HL-60 (cell line): Measurements from ENCODE around the gene GON4L.

Source experiments
- DNase-seq, 2 experiments: peaks; one replicate each; pipeline ENCODE4 v3.0.0-alpha.2; 2010 to 2020; ENCODE audit warnings: low read depth in 1 of 2, low spot score in 1 of 2
- H3K27ac ChIP-seq: fragments of 250-450 bp; sonication (Bioruptor Pico); replicated peaks from 2 replicates; pipeline ENCODE4 v1.5.1; 2020; ENCODE audit warnings: mild to moderate bottlenecking, moderate library complexity
- H3K27me3 ChIP-seq: fragments of 250-450 bp; sonication (Bioruptor Pico); 2 replicates; pipeline ENCODE4 v1.5.1; 2021; ENCODE audit warnings: mild to moderate bottlenecking, moderate library complexity; ENCODE audit not compliant: insufficient read depth, poor library complexity, severe bottlenecking
- H3K4me3 ChIP-seq: replicated peaks from 2 replicates; pipeline ENCODE4 v1.5.1; 2011; ENCODE audit warnings: mild to moderate bottlenecking, control low read depth, low read length; ENCODE audit not compliant: insufficient read depth
- GABPA ChIP-seq: IDR thresholded peaks from 2 replicates; pipeline ENCODE4 v1.6.1; 2012; ENCODE audit warnings: low read depth
- POLR2AphosphoS5 ChIP-seq: IDR thresholded peaks from 2 replicates; pipeline ENCODE4 v1.6.1; 2012; ENCODE audit warnings: low read depth
- REST ChIP-seq: IDR thresholded peaks from 2 replicates; pipeline ENCODE4 v1.6.1; 2012; ENCODE audit warnings: low read depth; ENCODE audit not compliant: insufficient replicate concordance
- SPI1 ChIP-seq: IDR thresholded peaks from 2 replicates; pipeline ENCODE4 v1.6.1; 2012; ENCODE audit warnings: low read depth, mild to moderate bottlenecking, borderline replicate concordance
- TF ChIP-seq, protein P1 (sequence below): IDR thresholded peaks from one replicate; pipeline ENCODE4 v1.5.1; 2011; ENCODE audit warnings: low read length, control low read depth, inconsistent platforms; ENCODE audit not compliant: insufficient read depth

The GON4L gene

DNA sequence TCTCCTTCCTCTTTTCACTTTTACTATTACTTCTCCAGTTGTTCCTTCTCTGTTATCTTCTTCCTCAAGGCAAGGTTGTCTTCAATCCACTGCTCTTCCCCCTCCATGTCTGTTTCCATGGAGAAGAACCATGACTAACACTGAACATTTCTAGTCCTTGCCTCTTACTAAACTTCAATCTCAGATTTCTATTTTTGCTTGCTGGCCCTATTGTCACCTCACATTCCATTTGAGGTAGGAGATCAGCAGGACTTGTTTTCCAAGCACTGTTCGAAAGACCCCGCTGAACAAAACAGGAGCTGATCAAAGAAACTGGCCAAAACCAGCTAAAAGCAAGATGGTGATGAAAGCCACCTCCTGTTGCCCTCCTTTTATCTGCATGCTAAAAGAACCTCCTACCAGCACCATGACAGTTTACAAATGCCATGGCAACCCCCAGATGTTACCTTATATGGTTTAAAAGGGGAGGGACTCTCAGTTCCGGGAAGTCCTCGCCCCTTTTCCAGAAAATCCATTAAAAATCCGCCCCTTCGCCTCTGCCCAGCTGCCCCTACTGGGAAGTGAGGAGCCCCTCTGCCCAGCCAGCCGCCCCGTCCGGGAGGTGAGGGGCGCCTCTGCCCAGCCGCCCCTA lies 22.6 kb downstream of the GON4L start:
- TF ChIP-seq, protein P1, sequence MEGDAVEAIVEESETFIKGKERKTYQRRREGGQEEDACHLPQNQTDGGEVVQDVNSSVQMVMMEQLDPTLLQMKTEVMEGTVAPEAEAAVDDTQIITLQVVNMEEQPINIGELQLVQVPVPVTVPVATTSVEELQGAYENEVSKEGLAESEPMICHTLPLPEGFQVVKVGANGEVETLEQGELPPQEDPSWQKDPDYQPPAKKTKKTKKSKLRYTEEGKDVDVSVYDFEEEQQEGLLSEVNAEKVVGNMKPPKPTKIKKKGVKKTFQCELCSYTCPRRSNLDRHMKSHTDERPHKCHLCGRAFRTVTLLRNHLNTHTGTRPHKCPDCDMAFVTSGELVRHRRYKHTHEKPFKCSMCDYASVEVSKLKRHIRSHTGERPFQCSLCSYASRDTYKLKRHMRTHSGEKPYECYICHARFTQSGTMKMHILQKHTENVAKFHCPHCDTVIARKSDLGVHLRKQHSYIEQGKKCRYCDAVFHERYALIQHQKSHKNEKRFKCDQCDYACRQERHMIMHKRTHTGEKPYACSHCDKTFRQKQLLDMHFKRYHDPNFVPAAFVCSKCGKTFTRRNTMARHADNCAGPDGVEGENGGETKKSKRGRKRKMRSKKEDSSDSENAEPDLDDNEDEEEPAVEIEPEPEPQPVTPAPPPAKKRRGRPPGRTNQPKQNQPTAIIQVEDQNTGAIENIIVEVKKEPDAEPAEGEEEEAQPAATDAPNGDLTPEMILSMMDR: no peak
- TF ChIP-seq SPI1: no peak
- TF ChIP-seq POLR2AphosphoS5: no peak
- no peak for TF ChIP-seq REST
- no peak for TF ChIP-seq GABPA
- Histone ChIP-seq H3K27me3 (no peaks in the 10 kb centered on the region), H3K27ac (no peak overlapping the region), H3K4me3 (no peak overlapping the region)
- DNase-seq: no peak

DNA sequence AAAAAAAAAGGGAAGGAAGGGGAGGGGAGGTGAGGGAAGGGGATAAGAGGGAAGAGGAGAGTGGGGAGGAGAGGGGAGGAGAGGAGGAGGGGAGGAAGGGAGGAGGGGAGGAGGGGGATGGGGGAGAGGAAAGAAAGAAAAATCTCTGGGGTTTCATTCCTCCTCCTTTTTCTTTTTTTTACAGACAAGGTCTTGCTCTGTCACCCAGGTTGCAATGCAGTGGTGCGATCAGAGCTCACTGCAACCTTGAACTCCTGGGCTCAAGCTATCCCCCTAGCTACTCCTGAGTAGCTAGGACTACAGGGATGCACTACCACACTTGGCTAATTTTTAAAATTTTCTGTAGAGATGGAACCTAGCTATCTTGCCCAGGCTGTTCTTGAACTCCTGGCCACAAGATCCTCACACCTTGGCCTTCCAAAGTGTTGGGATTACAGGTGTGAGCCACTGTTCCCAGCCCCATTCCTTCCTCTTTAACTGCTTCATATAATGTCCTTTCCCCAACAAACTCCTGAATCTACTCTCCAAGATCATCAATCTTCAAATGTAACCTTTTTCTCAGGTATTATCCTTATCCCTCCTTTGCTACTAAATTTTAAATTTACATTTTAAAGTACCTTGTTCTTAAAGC lies 23.2 kb downstream of the GON4L start:
- Histone ChIP-seq H3K27ac (no peak overlapping the region), H3K27me3 (no peaks in the 10 kb centered on the region), H3K4me3 (no peak overlapping the region)
- no peak for DNase-seq
- TF ChIP-seq GABPA (no peak), POLR2AphosphoS5 (no peak), REST (no peak), SPI1 (no peak)
- TF ChIP-seq, protein P1: no peak

- TF ChIP-seq GABPA: no peak
- TF ChIP-seq POLR2AphosphoS5: no peak
- no peak for TF ChIP-seq SPI1
- TF ChIP-seq REST: no peak
- TF ChIP-seq, protein P1: no peak
- Histone ChIP-seq H3K4me3 (no peak overlapping the region), H3K27me3 (no peaks in the 10 kb centered on the region), H3K27ac (no peak overlapping the region)
- DNase-seq: no peak
Observed at GRCh38 chr1:155831279-155831976, 25.6 kb downstream of the GON4L start.
